ENCODE measurements around the gene ATAD3C. TPM values are rescaled to one million over a fixed set of nuclear protein-coding genes. Genes with fewer than 3 reads are reported as not detected.
"Not testable (repeated sequence)": the region's sequence is repeated elsewhere in the genome, so short reads cannot be mapped to it uniquely, and the experiment has no call there.

The ATAD3C gene
- total RNA-seq, 2 donors from 2014 or later = 0.14 to 0.83 TPM

- DNase-seq (ENCODE audit: low spot score); intact Hi-C loops (cut with DNase I): not testable (repeated sequence)
Measured at GRCh38 chr1:1514376-1514775, 64.9 kb downstream of the ATAD3C start.

GRCh38 chr1:1516923-1517322 lies 67.4 kb downstream of the ATAD3C start:
- intact Hi-C loops (cut with DNase I); DNase-seq (ENCODE audit: low spot score): not testable (repeated sequence)

- intact Hi-C loops (cut with DNase I) = no loop called here
- DNase-seq (ENCODE audit: low spot score) = no peak
Measured at GRCh38 chr1:1517973-1518620, 68.6 kb downstream of the ATAD3C start.

- intact Hi-C loops (cut with DNase I) = not testable (repeated sequence)
Measured at GRCh38 chr1:1518621-1519007, 69.1 kb downstream of the ATAD3C start.

More at GRCh38 chr1:1518621-1519007, 69.1 kb downstream of the ATAD3C start:
- DNase-seq (ENCODE audit: low spot score) = not testable (repeated sequence)

Other genes starting within 250 kb of the ATAD3C start
- gene TNFRSF18, start 243.1 kb upstream of the ATAD3C start, total RNA-seq = under 1 TPM; 0.33 to 0.93 TPM
- 1 to 10 TPM; 2.0 to 2.8 TPM for gene TNFRSF4, start 235.5 kb upstream of the ATAD3C start, total RNA-seq
- gene SDF4, start 217.7 kb upstream of the ATAD3C start, total RNA-seq = 100 to 1,000 TPM; 121 to 151 TPM
- gene B3GALT6, start 217.5 kb upstream of the ATAD3C start, total RNA-seq = 10 to 100 TPM in 1 of 2 donors, 1 to 10 TPM in 1; 9.9 to 10.3 TPM
- 1 to 10 TPM; 1.9 to 4.1 TPM for gene C1QTNF12, start 203.0 kb upstream of the ATAD3C start, total RNA-seq
- gene UBE2J2, start 175.8 kb upstream of the ATAD3C start, total RNA-seq = 10 to 100 TPM; 29.0 to 32.0 TPM
- 1 to 10 TPM; 1.8 to 6.1 TPM for gene SCNN1D, start 169.3 kb upstream of the ATAD3C start, total RNA-seq
- gene ACAP3, start 141.8 kb upstream of the ATAD3C start, total RNA-seq = 10 to 100 TPM; 40.9 to 50.9 TPM
- 10 to 100 TPM in 1 of 2 donors, 1 to 10 TPM in 1; 8.3 to 10.5 TPM for gene PUSL1, start 141.1 kb upstream of the ATAD3C start, total RNA-seq
- 10 to 100 TPM; 61.8 to 65.6 TPM for gene INTS11, start 125.0 kb upstream of the ATAD3C start, total RNA-seq
- 10 to 100 TPM; 11.6 to 14.1 TPM for gene CPTP, start 124.9 kb upstream of the ATAD3C start, total RNA-seq
- gene TAS1R3, start 118.4 kb upstream of the ATAD3C start, total RNA-seq = under 1 TPM in 1 of 2 donors, not detected in 1; 0.09 TPM
- gene DVL1, start 100.3 kb upstream of the ATAD3C start, total RNA-seq = 10 to 100 TPM; 45.9 to 61.9 TPM
- gene MXRA8, start 91.1 kb upstream of the ATAD3C start, total RNA-seq = 100 to 1,000 TPM; 104 to 174 TPM
- 10 to 100 TPM; 70.9 to 78.8 TPM for gene AURKAIP1, start 74.5 kb upstream of the ATAD3C start, total RNA-seq
- gene CCNL2, start 50.4 kb upstream of the ATAD3C start, total RNA-seq = 100 to 1,000 TPM; 102 to 109 TPM
- gene MRPL20, start 42.4 kb upstream of the ATAD3C start, total RNA-seq = 10 to 100 TPM; 69.7 to 75.0 TPM
- 1 to 10 TPM; 2.4 to 7.4 TPM for gene ANKRD65, start 28.4 kb upstream of the ATAD3C start, total RNA-seq
- 10 to 100 TPM; 59.8 to 67.7 TPM for gene VWA1, start 14.0 kb upstream of the ATAD3C start, total RNA-seq
- 10 to 100 TPM in 1 of 2 donors, 1 to 10 TPM in 1; 8.5 to 13.1 TPM for gene ATAD3B, start 22.1 kb downstream of the ATAD3C start, total RNA-seq
- 10 to 100 TPM; 12.2 to 14.2 TPM for gene ATAD3A, start 62.5 kb downstream of the ATAD3C start, total RNA-seq
- gene TMEM240, start 90.9 kb downstream of the ATAD3C start, total RNA-seq = 1 to 10 TPM; 3.9 to 7.8 TPM
- gene SSU72, start 125.2 kb downstream of the ATAD3C start, total RNA-seq = 10 to 100 TPM; 60.7 to 66.0 TPM
- 1 to 10 TPM; 1.2 to 3.6 TPM for gene FNDC10, start 150.4 kb downstream of the ATAD3C start, total RNA-seq
- gene MIB2, start 165.8 kb downstream of the ATAD3C start, total RNA-seq = 10 to 100 TPM; 29.4 to 35.9 TPM
- gene MMP23B, start 182.5 kb downstream of the ATAD3C start, total RNA-seq = 10 to 100 TPM; 36.1 to 78.5 TPM
- 10 to 100 TPM; 19.4 to 24.3 TPM for gene CDK11B, start 209.3 kb downstream of the ATAD3C start, total RNA-seq
- 10 to 100 TPM; 20.7 to 27.7 TPM for gene SLC35E2B, start 243.1 kb downstream of the ATAD3C start, total RNA-seq

All from posterior vena cava (tissue), 2 donors.